Endothelial cell of umbilical vein (primary cell): ENCODE measurements around the gene CCSER1. TPM values are rescaled to one million over a fixed set of nuclear protein-coding genes. Genes with fewer than 3 reads are reported as not detected.

ENCODE experiments used
- BruUV-seq: library from RNA; stranded (reverse); fragments of 400-500 nt; replicated peaks from 2 replicates; lab custom pipeline; 2021; lab: Mats Ljungman, UMichigan
- CTCF ChIA-PET: fragments of 300-600, 350-600 bp; sonication (Branson Sonifier 250); formaldehyde crosslinking; loops from one replicate; lab custom pipeline; 2021; ENCODE audit warnings: antibody characterized with exemption, inconsistent platforms; lab: Charles Lee
- POLR2A ChIA-PET: fragments of 300-600, 350-600 bp; sonication (Branson Sonifier 250); formaldehyde crosslinking; loops from one replicate; lab custom pipeline; 2021; ENCODE audit warnings: antibody characterized with exemption, inconsistent platforms; lab: Charles Lee
- DNase-seq: peaks from one replicate; pipeline ENCODE4 v3.0.0-alpha.2; 2011; ENCODE audit warnings: low read depth, low spot score
- FAIRE-seq: peaks from 2 replicates; lab custom pipeline; 2011; peaks lifted over from hg19 to GRCh38; lab: Jason Lieb, UNC
- H2AFZ ChIP-seq: 2 replicates; pipeline ENCODE4 v1.6.0; 2012; ENCODE audit warnings: low read depth, low read length, control low read depth, inconsistent platforms
- H3K27ac ChIP-seq: 2 replicates; pipeline ENCODE4 v1.5.1; 2011; ENCODE audit warnings: low read depth, mild to moderate bottlenecking, control low read depth, low read length, moderate library complexity; ENCODE audit not compliant: insufficient read depth
- H3K27me3 ChIP-seq, 2 experiments: 2 replicates each; pipeline versions ENCODE4 v1.6.0 to v1.6.1; 2011; ENCODE audit warnings: low read length in 2 of 2, mixed read lengths in 1 of 2; ENCODE audit not compliant: control insufficient read depth in 2 of 2, insufficient read depth in 2 of 2
- H3K36me3 ChIP-seq, 2 experiments: 2 replicates in 1 of 2; 3 replicates in 1 of 2; pipeline ENCODE4 v1.5.1; 2011; ENCODE audit warnings: low read length in 2 of 2, mild to moderate bottlenecking in 1 of 2, moderate library complexity in 1 of 2; ENCODE audit not compliant: control insufficient read depth in 2 of 2, insufficient read depth in 2 of 2; ENCODE audit errors: extremely low read depth in 1 of 2
- H3K4me1 ChIP-seq: 3 replicates; pipeline ENCODE4 v1.5.1; 2011; ENCODE audit warnings: mild to moderate bottlenecking, low read length; ENCODE audit not compliant: control insufficient read depth, insufficient read depth; ENCODE audit errors: extremely low read depth
- H3K4me2 ChIP-seq: 2 replicates; pipeline ENCODE4 v1.6.1; 2011; ENCODE audit warnings: low read length, control low read depth, mixed read lengths; ENCODE audit not compliant: insufficient read depth
- H3K4me3 ChIP-seq, 3 experiments: fragments of 200-600 bp in 1 of 3; sonication (generic), shearing (Covaris generic) in 1 of 3; replicated peaks in 1 of 3; 2 replicates each; pipeline ENCODE4 v1.5.1; 2011 to 2016; ENCODE audit warnings: control low read depth in 3 of 3, low read length in 3 of 3, mild to moderate bottlenecking in 2 of 3, inconsistent platforms in 1 of 3, low read depth in 1 of 3, moderate library complexity in 1 of 3; ENCODE audit not compliant: insufficient read depth in 1 of 3
- H3K79me2 ChIP-seq: 2 replicates; pipeline ENCODE4 v1.6.0; 2012; ENCODE audit warnings: low read length, inconsistent platforms; ENCODE audit not compliant: control insufficient read depth, insufficient read depth
- H3K9ac ChIP-seq: replicated peaks from 2 replicates; pipeline ENCODE3; 2011; ENCODE audit warnings: low read length, control low read depth; ENCODE audit not compliant: insufficient read depth; ENCODE audit errors: extremely low read depth
- H3K9me1 ChIP-seq: replicated peaks from 3 replicates; pipeline ENCODE4 v1.6.0; 2011; ENCODE audit warnings: mild to moderate bottlenecking, low read length; ENCODE audit not compliant: control insufficient read depth, insufficient read depth; ENCODE audit errors: extremely low read depth
- H3K9me3 ChIP-seq: replicated peaks from 2 replicates; pipeline ENCODE4 v1.5.1; 2012; ENCODE audit warnings: low read length, inconsistent platforms; ENCODE audit not compliant: control insufficient read depth, insufficient read depth
- H4K20me1 ChIP-seq: replicated peaks from 2 replicates; pipeline ENCODE3; 2011; ENCODE audit warnings: mild to moderate bottlenecking, low read length; ENCODE audit not compliant: control insufficient read depth, insufficient read depth; ENCODE audit errors: extremely low read depth
- CTCF ChIP-seq, 2 donors: IDR thresholded peaks; 1 replicate in 1 of 2; 2 replicates in 1 of 2; pipeline ENCODE4 v1.5.1; 2011; ENCODE audit warnings: low read length in 2 of 2, mild to moderate bottlenecking in 2 of 2, moderate library complexity in 2 of 2, control low read depth in 1 of 2, inconsistent platforms in 1 of 2, low read depth in 1 of 2; ENCODE audit not compliant: insufficient read depth in 1 of 2; ENCODE audit errors: extremely low read depth in 1 of 2
- EZH2 ChIP-seq: IDR thresholded peaks from 2 replicates; pipeline ENCODE4 v1.6.1; 2012; ENCODE audit warnings: borderline replicate concordance, low read depth, mild to moderate bottlenecking, moderate library complexity, low read length, inconsistent platforms; ENCODE audit not compliant: severe bottlenecking
- FOS ChIP-seq: IDR thresholded peaks from 2 replicates; pipeline ENCODE4 v1.6.1; 2011; ENCODE audit warnings: mild to moderate bottlenecking, low read length, moderate library complexity, borderline replicate concordance; ENCODE audit not compliant: insufficient read depth
- GATA2 ChIP-seq: IDR thresholded peaks from 2 replicates; pipeline ENCODE4 v1.7.0; 2011; ENCODE audit warnings: low read depth, mild to moderate bottlenecking, moderate library complexity, mixed read lengths, low read length; ENCODE audit not compliant: insufficient read length, insufficient read depth
- JUN ChIP-seq: IDR thresholded peaks from 2 replicates; pipeline ENCODE4 v1.6.1; 2011; ENCODE audit warnings: borderline replicate concordance, low read depth; ENCODE audit not compliant: insufficient read length, insufficient read depth
- MYC ChIP-seq: IDR thresholded peaks from one replicate; pipeline ENCODE4 v1.6.1; 2011; ENCODE audit warnings: mild to moderate bottlenecking, low read depth, low read length
- POLR2A ChIP-seq: IDR thresholded peaks from 2 replicates; pipeline ENCODE4 v1.6.1; 2012; ENCODE audit warnings: low read depth, mild to moderate bottlenecking, control low read depth, low read length
- POLR2AphosphoS5 ChIP-seq: IDR thresholded peaks from 2 replicates; pipeline ENCODE4 v1.6.1; 2012; ENCODE audit warnings: low read depth, mild to moderate bottlenecking, control low read depth, low read length, moderate library complexity; ENCODE audit not compliant: insufficient read depth
- dilution Hi-C: fragments of 300-500 bp; cut with MboI; formaldehyde crosslinking; loops from one replicate; pipeline ENCODE4 v1.15.0; 2019; ENCODE audit warnings: low sequenced_read_pairs; ENCODE audit not compliant: extremely low pct_ligation_motif_present
- intact Hi-C: fragments of 100-400 bp; cut with micrococcal nuclease; formaldehyde crosslinking; loops from one replicate; pipeline ENCODE4 v1.10.0; 2022
- polyA plus RNA-seq, 4 experiments: library from polyadenylated mRNA; depleted of rRNA in 3 of 4; stranded (reverse) in 3 of 4; unstranded in 1 of 4; fragments of >200 nt; gene quantifications; 2 replicates each; pipeline versions ENCODE4 v1.2.1 to v1.2.3, GENCODE V29; 2011 to 2012; ENCODE audit warnings: missing spikeins in 1 of 4
- total RNA-seq: library from RNA; stranded (reverse); gene quantifications from 2 replicates; pipeline ENCODE4 v1.2.3, GENCODE V29; 2021
- TF ChIP-seq, protein P1 (sequence below): IDR thresholded peaks from 2 replicates; pipeline ENCODE4 v1.6.1; 2011; ENCODE audit not compliant: insufficient read depth, insufficient read length

The CCSER1 gene
- total and polyA plus RNA-seq, 2 donors (not counting 3 experiments of a cell fraction or from before 2014, with no cell fraction given): 0.11 to 1.8 TPM

DNA sequence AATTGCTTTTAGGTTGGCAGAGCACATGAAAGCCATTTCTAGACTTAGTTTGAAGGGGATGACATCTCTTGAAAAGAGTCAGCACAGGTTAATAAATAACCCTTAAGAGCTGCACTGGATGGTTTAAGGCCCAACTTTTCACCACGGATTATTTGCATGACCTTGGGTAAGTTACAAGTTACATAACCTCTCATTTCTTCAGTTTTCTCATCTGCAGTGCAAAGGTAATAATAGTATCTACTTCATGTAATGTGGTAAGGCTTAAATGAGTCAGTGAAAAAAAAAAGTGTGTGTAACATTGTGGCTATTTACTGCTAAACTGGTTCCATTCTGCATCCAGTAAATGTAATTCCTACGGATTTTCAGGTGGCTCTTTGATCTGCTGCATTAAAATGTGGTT is 715.8 kb downstream of the CCSER1 start:
- DNase-seq: no peak
- peaks cover 13% of the 10 kb centered on the region for H3K4me1 ChIP-seq
- ChIA-PET CTCF (no interaction called here), POLR2A (no interaction called here)
- intact Hi-C loops: no loop called here
- no TSS peak for BruUV-seq
- H2AFZ ChIP-seq: no peak overlapping the region
- no peak overlapping the region for H3K9ac ChIP-seq
- no peaks in the 10 kb centered on the region for H3K9me1 ChIP-seq
- FAIRE-seq: no peak
- H4K20me1 ChIP-seq: no peaks in the 10 kb centered on the region
- no peak overlapping the region for H3K4me2 ChIP-seq
- TF ChIP-seq POLR2A: no peak
- TF ChIP-seq GATA2: no peak
- TF ChIP-seq MYC: no peak
- TF ChIP-seq, protein P1, sequence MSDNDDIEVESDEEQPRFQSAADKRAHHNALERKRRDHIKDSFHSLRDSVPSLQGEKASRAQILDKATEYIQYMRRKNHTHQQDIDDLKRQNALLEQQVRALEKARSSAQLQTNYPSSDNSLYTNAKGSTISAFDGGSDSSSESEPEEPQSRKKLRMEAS: no peak
- TF ChIP-seq JUN: no peak
- TF ChIP-seq POLR2AphosphoS5: no peak
- TF ChIP-seq FOS: no peak
- no peak for TF ChIP-seq EZH2
- TF ChIP-seq CTCF (IDR thresholded peaks at IDR 0.05; ENCODE audit: extremely low read depth in 1 of 2, insufficient read depth in 1 of 2, low read depth in 1 of 2, low read length in 2 of 2): no peak
- H3K36me3 ChIP-seq: no peaks in the 10 kb centered on the region
- H3K27me3 ChIP-seq: no peaks in the 10 kb centered on the region
- no peaks in the 10 kb centered on the region for H3K79me2 ChIP-seq
- H3K27ac ChIP-seq: no peak overlapping the region
- no peaks in the 10 kb centered on the region for H3K9me3 ChIP-seq
- no peak overlapping the region for H3K4me3 ChIP-seq
- dilution Hi-C loops: no loop called here
